GM19452 (cell line): ENCODE measurements around the gene GPX2.
A peak's percentile ranks its signal among the peaks of the same experiment; 100 is the strongest.

Source experiments
- ATAC-seq: cut with Tn5 transposase; IDR thresholded peaks from one replicate; pipeline ENCODE4 v1.9.1; 2021; ENCODE audit not compliant: unreplicated experiment

GPX2 gene

DNA sequence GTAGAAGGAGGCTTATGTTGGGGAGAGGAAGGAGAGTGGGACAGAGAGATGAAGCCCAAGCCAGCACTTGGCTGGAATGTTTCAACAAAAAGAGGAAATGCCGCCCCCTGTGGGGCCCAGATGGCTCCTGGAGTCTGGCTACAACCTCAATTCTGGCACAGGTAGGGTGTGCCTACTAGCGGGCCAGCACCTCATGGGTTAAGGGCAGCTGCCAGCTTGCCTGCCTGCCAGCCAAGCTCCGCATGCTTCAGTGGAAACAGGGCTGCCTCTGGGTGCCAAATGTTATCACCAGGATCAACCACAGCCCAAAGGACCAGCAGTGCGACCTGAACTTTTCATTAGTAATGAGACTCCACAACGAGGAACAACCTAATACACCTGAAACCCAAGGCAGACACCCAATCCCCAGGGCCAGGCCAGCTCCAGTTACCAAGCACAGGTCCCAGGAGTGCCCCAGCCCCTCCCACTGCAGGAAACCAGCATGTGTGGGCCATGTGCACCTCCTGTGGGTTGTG lies 18.3 kb upstream of the GPX2 start:
- ATAC-seq: no peak

DNA sequence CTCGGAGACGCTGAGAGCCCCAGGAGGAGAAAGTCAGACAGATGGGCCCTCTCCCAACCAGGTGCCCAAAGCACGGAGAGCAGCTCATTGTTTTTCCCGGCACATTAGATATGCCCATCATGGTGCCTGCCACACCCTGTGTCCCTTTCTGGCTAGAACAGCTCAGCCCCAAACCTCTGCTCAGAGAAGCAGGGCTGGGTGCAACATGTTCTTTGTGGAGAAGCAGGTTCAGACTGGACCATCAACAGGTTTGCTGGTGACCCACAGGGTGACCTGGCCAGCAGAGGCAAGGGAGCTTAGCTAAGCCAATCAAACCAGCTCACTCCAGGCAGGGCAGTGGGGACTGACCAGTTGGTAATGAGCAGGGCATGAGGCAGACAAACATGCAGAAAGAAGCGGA lies 16.2 kb upstream of the GPX2 start:
- ATAC-seq: no peak

DNA sequence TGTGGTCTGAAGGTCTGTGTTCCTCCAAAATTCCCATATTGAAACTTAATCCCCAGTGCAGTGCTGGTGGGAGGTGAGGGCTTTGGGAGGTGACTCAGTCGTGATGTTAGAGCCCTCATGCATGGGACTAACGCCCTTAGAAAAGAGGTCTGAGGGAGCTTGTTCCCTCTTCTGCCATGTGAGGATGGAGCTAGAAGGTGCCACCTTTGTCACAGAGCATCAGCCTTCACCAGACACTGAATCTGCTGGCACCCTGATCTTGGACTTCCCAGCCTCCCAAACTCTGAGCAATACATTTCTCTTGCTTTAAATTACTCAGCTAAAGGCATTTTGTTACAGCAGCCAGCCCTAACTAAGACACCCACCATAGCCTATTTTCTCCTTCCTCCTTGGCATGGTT lies 15.7 kb upstream of the GPX2 start:
- ATAC-seq: no peak

DNA sequence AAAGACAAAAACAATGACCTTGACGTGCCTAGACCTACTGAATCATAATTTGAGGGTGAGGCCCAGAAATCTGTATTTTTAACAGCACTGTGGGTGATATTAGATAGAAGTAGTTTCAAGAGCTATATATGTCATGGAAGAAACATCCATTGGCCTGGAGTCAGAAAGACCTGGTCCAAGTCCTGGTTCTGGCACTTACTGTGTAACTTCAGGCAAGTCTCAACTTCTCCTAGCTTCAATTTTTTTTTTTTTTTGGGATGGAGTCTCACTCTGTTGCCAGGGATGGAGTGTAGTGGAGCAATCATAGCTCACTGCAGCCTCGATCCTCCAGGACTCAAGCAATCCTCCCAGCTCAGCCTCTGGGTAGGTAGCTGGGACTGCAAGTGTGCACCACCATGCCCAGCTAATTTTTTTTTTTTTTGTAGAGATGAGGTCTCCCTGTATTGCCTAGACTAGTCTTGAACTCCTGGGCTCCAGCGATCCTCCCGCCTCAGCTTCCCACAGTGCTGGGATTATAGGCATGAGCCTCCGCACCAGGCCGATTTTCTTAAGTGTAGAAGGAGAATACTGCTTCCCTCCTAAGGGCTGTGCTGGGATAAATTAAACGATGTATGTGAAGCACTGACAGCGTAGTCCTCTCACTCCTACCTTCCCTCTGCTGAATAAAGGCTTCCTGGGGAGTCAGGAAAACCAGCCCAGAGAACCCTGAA lies 14.3 kb upstream of the GPX2 start:
- no peak for ATAC-seq

DNA sequence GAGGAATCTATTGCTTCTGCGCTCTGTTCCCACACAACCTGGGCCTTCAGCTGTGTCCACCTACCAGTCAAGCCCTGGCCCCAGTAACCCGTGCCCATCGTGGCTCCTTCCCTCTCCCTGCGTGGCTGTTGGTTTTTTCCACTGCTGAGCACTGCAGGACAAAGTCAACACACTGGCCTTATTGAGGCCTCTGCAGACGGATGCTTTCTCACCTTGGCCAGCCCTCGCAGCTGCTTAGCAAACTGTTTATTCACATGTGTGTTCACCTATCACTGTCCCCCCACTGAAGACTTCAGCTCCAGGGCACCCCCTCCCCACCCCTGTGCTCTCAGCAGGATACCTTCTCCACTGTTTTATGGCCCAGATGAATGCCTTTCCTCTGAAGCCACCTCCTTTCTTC lies 12.8 kb upstream of the GPX2 start:
- no peak for ATAC-seq

DNA sequence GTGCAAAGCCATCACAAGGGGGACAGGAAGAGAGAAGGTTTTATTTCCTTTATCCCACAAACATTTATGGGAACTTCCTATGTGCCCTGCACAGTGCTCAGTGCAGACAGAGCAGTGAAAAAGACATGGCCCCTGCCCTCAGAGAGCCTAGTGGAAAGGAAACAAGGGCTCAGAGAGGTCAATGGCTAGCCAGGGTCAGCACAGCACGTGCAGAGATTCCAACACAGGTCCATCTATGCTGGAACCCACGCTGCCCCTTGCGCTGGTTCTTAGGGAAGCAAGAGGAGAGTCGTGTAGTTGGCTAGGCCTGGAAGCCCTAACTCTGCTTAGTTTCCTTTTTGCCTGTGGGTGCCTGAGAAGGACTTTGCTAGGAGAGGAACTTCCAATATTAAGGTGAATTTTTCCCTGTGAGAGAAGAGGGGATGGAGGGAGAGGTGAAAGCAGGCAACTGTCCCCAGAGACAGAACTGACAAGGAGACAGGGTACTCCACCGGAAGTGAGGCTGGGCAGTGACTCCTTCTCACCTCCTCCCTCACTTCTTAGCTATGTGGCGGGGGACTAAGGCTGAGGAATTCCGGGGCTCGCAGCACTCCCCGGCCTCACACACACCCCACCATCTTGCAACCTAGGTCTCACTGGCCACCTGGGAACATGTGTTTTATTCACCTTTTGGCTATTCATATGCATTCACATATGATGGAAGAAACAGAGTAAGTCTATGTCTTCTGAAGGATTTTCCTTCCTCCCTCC lies 12.1 kb upstream of the GPX2 start:
- ATAC-seq: no peak

DNA sequence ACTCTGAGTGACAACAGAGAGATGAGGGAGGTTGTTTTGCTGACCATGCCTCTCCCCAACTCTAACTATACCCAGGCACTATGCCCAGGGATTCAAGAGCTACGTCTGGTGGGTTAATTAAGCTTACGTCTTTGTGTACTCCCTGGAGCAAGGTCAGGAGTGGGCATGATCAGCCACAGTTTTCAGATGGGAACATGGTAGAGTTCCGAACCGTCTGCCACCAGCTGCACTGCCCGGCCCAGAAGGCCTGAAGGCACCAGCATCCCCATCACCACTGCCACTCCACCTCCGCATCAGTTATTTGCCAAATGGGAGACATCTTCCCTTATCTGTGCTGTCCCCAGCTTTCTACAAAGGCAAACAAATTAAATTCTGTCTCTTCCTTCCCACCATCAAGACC lies 11.1 kb upstream of the GPX2 start:
- ATAC-seq: no peak

DNA sequence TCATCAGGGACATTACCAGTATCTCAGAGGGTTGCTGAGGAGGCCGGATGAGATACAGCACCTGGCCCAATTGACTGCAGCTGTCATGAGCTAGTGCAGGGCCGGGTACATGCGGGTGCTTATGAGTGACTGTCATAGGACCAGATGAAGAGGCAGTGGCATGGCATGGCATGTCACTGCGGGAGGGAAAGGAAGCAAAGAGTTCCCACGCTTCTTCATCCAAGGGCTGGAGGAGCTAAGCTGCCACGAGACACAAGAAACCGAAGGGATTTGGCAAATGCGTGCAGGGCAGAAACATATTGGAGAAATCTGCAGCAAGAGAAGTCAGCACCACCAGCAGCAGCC lies 10.7 kb upstream of the GPX2 start:
- no peak for ATAC-seq

DNA sequence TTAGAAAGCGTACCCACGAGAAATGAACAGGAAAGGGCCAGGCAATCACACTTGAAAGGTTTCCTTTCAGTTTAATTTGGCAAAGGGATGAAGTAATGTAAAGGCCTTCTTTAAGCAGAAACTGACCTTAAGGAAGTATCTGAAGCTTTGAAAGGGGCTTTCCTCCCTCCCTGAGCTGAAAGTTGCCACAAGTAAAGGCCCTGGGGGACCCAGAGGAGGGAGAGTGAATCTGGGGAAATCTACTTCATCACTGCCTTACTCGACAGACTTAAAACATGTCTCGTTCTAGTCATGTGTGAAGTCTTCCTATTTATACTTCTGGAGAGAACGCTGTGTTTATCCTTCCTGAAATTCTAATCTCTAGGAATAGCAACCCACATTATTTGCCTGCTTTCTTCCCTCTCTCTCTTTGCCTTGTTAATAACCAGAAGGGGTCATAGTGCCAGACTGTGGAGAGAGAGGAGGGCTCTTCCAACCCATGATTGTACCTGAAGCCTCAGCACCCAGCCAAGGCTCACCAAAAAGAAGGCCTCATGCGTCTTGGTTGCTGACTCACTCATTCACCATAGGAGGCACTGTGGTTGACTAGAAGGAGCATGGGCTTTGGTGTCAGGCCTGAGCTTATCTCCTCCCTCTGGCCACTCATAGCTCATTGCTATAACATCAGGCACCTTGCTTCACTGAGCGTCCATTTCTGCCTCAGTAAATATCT lies 10.2 kb upstream of the GPX2 start:
- peak; percentile 80 for ATAC-seq

DNA sequence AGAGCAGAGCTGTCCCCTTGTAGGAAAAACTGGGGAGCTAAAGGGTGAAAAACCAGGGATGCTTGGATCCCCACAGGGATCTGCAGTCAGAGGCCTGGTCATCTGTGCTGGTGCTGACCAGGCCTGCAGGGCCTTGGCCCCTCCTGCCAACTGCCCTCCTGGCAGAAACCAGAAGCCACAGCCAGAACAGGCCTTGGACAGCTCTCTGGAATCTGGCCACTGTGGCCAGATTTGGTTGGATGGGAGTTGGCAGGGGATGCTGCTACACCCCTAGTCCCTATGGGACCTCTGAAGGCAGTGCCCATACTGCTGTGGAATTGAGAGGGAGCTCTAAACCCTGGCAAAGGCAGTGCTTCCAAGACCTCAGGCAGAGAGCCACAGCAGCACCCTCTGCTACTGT lies 9.2 kb upstream of the GPX2 start:
- no peak for ATAC-seq

DNA sequence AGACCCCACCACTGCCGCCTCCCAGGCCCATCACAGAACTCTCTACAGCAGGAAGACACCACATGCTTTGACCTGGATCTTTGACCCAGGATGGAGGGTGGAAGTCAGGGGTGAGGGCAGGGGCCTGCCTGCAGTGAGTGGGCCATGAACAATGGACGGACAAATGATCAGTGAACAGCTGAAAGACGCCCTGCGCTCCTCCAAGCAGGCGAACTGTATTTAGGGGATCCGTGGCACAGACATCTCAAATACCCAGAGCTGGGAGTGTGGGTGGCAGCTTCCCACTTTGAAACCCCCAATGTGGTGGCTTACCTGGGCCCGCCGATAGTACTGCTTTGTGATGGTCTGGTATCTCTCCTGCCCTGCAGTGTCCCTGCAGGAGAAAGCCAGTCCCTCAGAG lies 8.7 kb upstream of the GPX2 start:
- no peak for ATAC-seq

DNA sequence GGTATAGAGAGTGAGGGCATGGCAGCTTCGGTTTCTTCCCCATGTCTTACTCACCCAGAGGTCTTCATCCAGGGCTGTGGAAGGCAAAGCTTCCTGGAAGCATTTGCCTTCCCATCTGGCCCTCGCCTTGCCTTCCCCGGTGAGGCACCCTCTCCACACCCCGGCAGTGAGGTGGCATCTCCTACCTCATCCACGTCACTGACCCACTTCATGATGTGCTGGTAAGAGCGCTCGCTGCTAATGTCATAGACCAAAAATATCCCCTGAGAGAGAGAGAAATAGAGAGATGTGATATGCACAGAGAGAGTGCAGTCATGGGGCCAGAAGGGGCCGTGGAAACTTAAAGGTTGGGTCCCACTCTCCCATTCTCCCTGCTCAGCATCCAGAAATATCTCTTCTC lies 8.3 kb upstream of the GPX2 start:
- no peak for ATAC-seq

DNA sequence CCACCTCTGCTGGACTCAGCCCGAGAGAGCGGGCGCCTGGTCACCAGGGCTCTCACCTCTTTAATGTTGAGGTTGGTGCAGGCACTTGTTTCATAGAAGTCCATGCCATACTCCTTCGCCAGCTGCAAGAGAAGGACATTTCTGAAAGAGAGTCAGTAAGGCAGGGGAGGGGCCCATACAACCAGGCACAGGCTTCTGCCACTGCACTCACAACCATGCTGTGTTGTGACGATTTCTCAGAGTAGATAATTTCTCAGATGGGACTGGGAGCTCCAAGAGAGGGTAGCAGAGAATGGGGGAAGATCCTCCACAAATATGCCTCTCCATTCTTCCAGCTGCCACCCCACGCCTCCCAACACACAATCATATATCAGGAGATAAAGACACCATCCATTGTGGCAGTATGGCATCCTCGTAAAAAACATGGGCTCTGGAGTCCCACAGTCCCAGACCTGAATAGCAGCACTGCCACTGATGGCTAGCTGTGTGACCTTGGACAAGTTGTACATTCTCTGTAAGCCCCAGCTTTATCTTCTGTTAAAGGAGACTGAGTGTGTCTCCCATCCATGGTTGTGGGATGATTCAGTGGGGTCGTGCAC lies 6.2 kb upstream of the GPX2 start:
- no peak for ATAC-seq

DNA sequence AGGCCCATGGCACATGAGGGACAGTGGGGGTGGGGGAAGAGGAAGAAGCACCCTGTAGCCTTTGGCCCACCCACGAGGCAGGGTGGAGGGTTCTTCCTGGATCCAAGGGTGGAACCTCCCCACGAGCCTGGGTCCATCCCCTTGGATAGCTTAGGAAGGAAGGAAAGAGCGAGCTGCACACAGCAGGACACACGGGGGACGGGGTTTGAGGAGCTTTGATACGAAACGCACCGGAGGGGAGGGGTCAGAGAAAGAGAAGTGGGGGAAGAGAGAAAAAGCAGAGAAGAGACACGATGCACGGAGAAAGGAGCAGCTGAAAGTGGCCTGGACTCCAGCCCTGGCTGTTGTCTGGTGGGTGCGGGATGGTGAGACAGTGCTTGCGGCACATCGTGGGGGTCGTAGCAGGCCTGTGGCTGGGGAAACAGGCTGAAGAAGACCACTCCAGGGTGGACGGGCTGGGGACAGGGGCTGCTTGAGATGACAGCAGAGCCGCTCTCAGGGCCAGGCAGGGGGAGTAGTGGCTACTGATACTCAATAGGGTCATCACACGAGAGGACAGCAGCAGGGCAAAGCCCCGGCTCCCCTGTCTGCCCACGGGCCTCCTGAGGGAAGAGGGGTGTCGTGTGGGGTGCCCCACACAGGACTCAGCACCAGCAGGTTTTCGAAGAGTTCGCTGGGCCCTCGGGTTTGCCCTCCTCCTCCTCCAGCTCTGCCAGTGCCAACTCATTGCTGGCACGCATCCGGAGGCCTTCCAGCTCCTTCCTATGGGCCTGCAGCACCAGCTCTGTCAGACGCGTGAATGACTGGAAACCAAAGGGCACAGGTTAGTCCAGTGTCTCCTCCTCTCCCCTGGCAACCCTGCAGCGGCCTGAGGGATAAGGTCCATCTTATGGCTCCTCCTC lies 5.4 kb upstream of the GPX2 start:
- no peak for ATAC-seq

DNA sequence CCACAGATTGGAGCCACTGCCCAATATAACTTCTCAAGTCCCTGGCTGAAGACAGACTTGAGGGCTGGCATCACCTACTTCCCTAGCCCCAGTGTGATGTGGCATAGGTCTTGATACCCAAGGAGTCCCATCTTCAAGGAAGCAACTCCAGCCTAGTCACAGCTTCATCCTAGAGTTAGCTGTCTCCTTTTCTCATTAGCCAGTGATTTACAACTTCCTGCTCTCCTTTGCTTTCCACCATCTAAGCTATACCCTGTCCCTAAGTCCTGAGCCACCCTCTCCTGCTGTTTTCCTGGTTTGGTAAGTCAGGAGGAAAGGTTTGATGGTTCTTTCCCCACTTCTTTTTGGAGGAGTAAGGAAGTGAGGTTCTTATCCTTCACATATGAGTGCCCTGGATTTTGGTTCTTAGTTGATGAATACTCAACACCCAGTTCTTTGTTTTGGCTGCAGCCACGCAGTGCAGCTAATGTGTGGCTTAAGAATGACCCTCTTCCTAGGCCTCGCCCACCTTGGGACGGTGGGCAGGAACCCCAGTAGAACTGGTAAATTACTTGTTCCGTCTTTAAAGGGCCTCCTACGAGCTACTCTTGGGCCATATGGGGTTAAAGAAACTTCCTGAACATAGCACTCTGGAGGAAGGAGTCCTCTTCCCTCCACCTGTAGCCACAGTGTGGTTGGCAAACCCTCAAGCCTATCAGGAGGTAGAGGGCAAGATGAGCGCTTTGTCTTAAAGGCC lies 3.9 kb upstream of the GPX2 start:
- ATAC-seq: no peak

DNA sequence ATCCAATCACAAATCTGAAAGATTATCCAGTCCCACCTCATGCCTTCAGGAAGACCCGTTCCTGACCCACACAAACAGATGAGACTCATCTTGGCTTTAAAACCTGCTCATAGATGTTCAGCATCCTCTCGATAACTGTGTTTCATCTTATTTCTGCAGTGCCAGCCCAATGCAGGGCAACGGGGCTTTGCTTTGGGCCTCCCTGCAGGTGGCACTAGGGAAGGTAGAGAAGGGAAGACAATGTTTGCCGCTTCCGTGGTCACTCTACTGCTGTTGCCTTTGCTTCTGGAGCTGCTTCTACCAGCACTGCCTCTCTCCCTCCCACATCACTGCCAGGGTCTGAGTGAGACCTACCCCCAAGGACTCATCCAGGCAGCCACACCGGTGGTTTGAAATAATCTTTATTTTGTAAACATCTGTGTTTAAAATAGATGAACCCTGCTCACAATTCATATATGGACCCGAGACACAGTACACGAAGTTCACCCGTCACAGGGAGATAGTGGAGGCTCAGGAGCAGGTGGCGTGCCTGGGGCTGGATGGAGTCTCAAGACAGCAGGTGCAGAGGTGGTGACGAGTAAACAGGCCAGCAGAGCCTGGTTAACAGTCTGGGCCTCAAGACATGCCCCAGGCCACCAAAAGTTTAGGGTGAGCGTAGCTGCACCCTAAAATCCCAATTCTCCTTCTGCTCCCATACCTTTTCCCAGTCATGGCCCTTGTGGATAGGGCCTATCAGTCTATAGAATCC lies 3.1 kb upstream of the GPX2 start:
- ATAC-seq: no peak

DNA sequence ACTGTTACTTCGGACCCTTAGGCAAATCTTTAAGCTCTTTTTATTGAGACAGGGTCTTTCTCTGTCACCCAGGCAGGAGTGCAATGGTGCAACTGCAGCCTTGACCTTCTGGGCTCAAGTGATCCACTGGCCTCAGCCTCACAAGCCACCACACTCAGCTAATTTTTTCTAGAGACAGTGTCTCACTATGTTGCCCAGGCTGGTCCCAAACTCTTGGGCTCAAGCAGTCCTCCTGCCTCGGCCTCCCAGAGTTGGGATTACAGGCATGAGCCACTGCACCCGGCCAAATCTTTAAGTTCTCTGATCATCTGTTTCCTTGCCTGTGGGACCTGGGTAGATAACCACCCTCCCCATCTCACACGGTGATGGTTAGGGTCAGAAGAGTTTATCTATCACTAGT lies 2.3 kb upstream of the GPX2 start:
- no peak for ATAC-seq

DNA sequence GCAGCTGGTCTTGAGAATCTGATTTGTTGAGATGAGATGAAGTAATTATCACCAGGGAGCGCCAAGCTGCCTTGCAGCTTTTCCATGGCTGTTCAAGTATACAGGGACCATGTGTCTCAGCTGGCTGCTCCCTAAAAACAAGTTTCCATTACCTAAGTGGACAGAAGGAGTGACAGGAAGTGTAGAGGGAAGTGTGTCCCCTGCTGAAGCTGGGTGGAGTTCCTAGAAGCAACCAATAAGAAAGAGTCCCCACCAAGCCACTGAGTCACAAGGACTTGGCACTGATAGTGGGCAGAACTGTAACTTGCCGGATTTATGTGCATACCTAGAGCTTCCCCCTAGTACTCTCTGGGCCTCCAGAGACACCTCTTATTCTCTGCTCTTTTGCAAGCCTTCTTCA lies 1.5 kb upstream of the GPX2 start:
- ATAC-seq: no peak

DNA sequence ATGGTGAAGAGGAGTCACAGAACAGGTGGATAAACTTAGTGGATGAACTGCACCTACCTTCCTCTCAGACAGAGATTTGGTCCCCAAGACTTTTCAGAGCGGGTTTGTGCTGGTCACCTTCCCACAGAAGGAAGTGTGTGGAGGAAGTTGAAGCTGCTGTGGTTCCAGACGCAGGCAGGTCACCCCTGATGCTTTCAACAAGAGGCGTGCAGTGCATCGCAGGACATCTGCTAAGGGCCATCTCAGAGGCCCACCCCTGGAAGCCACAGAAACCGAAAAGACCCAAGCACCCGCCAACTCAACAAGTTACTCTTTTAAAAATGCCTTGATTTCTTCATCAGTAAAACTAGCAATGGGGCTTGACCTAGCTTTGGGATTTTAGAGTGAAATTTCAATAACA lies 1.0 kb upstream of the GPX2 start:
- no peak for ATAC-seq
